Skeletal muscle satellite cell (primary cell): ENCODE results near the gene PIM3.
"Not testable (repeated sequence)": the region's sequence is repeated elsewhere in the genome, so short reads cannot be mapped to it uniquely, and the experiment has no call there.

ENCODE experiments used
- H3K27me3 ChIP-seq: 2 replicates; pipeline ENCODE4 v1.7.0; 2013; ENCODE audit warnings: low read length; ENCODE audit not compliant: control insufficient read depth, insufficient read depth
- H3K36me3 ChIP-seq: 2 replicates; pipeline ENCODE4 v1.7.0; 2013; ENCODE audit warnings: mild to moderate bottlenecking, control low read depth, low read length; ENCODE audit not compliant: insufficient read depth
- H3K4me1 ChIP-seq: 2 replicates; pipeline ENCODE4 v1.7.0; 2013; ENCODE audit warnings: low read length; ENCODE audit not compliant: control insufficient read depth, insufficient read depth
- H3K4me2 ChIP-seq: 2 replicates; pipeline ENCODE4 v1.7.0; 2013; ENCODE audit warnings: mild to moderate bottlenecking, low read length
- H3K4me3 ChIP-seq: 2 replicates; pipeline ENCODE4 v1.7.0; 2013; ENCODE audit warnings: low read length
- H3K9ac ChIP-seq: 2 replicates; pipeline ENCODE4 v1.7.0; 2013; ENCODE audit warnings: mild to moderate bottlenecking, low read depth, low read length, moderate library complexity
- H3K9me3 ChIP-seq: replicated peaks from 2 replicates; pipeline ENCODE4 v1.7.0; 2013; ENCODE audit warnings: mild to moderate bottlenecking, control low read depth, low read length

Gene PIM3

DNA sequence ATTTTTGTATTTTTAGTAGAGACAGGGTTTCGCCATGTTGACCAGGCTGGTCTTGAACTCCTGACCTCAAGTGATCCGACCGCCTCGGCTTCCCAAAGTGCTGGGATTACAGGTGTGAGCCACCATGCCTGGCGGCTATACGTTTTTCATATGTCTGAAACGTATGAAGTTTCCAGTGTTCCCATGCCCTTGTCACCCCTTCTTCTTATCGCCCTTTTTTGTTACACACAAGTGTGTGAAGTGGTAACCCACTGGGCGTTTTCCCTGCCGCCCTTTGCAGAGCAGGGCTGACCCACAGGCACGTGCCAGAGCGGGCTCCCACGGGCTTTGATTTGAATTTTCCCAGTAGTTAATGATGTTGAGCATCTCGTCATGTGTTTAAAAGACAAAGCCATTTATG is 17.0 kb downstream of the PIM3 start:
- Histone ChIP-seq H3K4me1 (no peaks in the 10 kb centered on the region), H3K4me3 (no peak overlapping the region), H3K9ac (no peak overlapping the region), H3K4me2 (no peak overlapping the region), H3K9me3 (peaks cover 5% of the 10 kb centered on the region), H3K27me3 (peaks cover 1% of the 10 kb centered on the region), H3K36me3 (no peaks in the 10 kb centered on the region)

GRCh38 chr22:49979587-49980264 is 19.2 kb downstream of the PIM3 start:
- H3K9me3 ChIP-seq = peaks cover 5% of the 10 kb centered on the region
- H3K4me2 ChIP-seq = no peak overlapping the region
- H3K27me3 ChIP-seq = peaks cover 18% of the 10 kb centered on the region
- no peaks in the 10 kb centered on the region for H3K36me3 ChIP-seq
- H3K9ac ChIP-seq = no peak overlapping the region
- H3K4me3 ChIP-seq = no peak overlapping the region
- H3K4me1 ChIP-seq = no peaks in the 10 kb centered on the region

DNA sequence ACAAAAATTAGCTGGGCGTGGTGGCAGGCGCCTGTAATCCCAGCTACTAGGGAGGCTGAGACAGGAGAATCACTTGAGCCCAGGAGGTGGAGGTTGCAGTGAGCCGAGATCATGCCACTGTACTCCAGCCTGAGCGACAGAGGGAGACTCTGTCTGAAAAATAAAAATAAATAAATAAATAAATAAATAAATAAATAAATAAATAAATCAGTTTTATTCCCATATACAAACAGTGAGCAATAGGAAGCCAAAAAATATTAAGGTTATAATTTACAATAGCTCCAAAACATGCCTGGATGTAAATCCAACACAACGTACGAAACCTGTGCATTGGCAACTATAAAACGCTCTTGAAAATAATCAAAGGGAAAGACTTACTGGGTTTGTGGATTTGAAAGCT is 21.2 kb downstream of the PIM3 start:
- H3K27me3 ChIP-seq = peaks cover 28% of the 10 kb centered on the region
- H3K4me2 ChIP-seq, H3K36me3 ChIP-seq, H3K4me3 ChIP-seq, H3K9ac ChIP-seq, H3K4me1 ChIP-seq, H3K9me3 ChIP-seq: not testable (repeated sequence)

DNA sequence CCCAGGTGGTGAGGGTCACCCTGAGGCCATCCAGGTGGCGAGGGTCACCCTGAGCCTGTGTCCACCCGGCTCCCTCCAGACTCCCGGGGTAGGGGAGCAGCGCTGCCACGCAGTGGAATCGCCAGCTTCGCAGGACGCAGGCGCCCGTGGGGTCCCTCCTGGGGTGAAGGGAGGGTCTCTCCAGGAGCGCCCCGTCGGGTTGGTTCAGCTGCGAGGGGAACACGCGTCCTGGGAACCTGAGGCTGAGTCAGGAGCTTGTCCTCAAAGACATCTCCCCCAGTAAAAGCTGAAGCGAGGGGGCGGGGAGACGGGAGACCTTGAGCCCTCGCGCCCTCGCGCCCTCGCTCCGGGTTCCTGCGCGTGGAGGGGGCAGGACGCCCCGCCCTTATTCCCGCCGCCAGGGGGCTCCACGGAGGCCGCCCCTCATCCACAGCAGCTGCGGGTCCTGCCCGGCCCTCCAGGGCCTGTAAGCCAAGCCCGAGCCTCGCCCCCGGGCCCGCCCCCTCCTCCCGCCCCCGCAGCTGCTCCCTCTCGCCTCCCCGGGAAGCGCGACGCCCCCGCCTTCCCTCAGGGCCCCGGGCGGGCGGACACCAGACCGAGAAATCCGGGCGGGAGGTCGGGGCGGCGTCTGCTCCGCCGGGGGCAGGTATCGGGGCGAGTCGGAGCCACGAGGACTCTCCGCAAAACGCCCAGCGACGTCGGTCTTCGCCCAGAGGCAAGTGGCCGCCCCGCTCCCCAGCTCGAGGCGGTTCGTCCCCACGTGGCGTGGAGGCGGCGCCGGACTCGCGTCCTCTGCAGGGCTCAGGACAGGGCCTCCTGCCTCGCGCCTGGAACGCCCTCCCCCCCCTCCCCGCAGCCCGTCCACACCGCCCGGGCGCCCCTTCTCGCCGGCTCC is 22.8 kb downstream of the PIM3 start:
- Histone ChIP-seq H3K27me3 (peaks cover 28% of the 10 kb centered on the region), H3K4me2 (no peak overlapping the region), H3K4me1 (no peaks in the 10 kb centered on the region), H3K9me3 (peaks cover 5% of the 10 kb centered on the region), H3K4me3 (no peak overlapping the region), H3K36me3 (no peaks in the 10 kb centered on the region), H3K9ac (no peak overlapping the region)

GRCh38 chr22:49986325-49986724 is 25.8 kb downstream of the PIM3 start:
- Histone ChIP-seq H3K9me3 (no peaks in the 10 kb centered on the region), H3K36me3 (no peaks in the 10 kb centered on the region), H3K4me1 (no peaks in the 10 kb centered on the region), H3K9ac (no peak overlapping the region), H3K4me2 (no peak overlapping the region), H3K4me3 (no peak overlapping the region), H3K27me3 (peaks cover 28% of the 10 kb centered on the region)

DNA sequence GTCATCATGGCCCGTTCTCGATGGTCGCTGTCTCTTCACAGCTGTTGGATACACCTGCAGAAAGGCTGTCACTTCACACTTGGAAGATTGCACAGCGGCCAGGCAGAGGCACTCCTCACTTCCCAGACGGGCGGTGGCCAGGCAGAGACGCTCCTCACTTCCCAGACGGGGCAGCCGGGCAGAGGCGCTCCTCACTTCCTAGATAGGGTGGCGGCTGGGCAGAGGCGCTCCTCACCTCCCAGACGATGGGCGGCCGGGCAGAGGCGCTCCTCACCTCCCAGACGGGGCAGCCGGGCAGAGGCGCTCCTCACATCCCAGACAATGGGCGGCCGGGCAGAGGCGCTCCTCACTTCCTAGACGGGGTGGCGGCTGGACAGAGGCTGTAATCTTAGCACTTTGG is 29.3 kb downstream of the PIM3 start:
- H3K4me1 ChIP-seq, H3K9me3 ChIP-seq, H3K9ac ChIP-seq, H3K4me3 ChIP-seq, H3K4me2 ChIP-seq, H3K36me3 ChIP-seq: not testable (repeated sequence)
- H3K27me3 ChIP-seq = peaks cover 10% of the 10 kb centered on the region

DNA sequence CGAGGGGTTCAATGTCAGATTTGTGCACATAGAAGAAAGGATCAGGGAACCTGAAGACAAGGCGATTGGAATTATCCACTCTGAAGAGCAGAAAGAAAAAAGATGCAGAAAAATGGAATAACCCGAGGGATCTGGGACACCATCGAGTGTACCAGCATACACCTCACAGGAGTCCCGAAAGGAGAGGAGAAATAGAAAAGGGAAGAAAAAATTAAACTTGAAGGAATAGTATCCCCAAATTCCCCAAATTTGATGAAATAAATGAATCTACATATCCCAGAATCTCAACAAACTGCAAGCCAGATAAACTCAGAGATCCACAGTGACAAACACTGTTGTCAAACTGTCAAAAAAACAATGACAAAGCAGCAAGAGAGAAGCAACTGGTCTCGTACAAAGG is 30.6 kb downstream of the PIM3 start:
- Histone ChIP-seq H3K4me2 (no peak overlapping the region), H3K9ac (no peak overlapping the region), H3K4me3 (no peak overlapping the region), H3K27me3 (no peaks in the 10 kb centered on the region), H3K36me3 (no peaks in the 10 kb centered on the region), H3K4me1 (no peaks in the 10 kb centered on the region), H3K9me3 (no peaks in the 10 kb centered on the region)

DNA sequence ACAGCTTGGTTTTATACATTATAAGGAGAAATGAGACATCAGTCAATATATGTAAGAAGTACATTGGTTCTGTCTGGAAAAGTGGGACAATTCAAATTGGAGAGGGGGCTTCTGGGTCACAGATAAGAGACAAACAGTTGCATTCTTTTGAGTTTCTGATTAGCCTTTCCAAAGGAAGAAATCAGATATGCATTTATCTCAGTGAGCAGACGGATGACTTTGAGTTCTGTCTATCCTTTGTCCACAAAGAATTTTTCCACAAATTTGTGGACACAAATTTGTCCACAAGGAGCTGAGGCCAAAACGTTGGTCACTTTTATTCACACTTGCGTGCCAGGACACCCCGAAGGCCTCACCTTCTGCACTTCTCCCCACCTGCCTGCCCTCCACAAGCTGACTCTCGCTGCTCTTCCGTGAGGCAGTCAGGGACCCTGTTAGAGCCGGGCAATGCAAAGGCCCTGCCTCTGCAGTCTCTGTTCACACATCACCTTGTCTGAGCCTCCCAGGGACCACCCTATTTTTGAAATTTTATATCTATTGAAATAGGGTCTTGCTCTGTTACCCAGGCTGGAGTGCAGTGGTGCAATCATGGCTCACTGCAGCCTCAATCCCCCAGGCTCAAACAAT is 31.4 kb downstream of the PIM3 start:
- H3K4me2 ChIP-seq = no peak overlapping the region
- H3K4me3 ChIP-seq = no peak overlapping the region
- H3K9ac ChIP-seq = no peak overlapping the region
- H3K9me3 ChIP-seq = no peaks in the 10 kb centered on the region
- H3K27me3 ChIP-seq = no peaks in the 10 kb centered on the region
- H3K4me1 ChIP-seq = no peaks in the 10 kb centered on the region
- H3K36me3 ChIP-seq = no peaks in the 10 kb centered on the region

GRCh38 chr22:49992921-49993648 is 32.5 kb downstream of the PIM3 start:
- Histone ChIP-seq H3K4me2 (no peak overlapping the region), H3K4me3 (no peak overlapping the region), H3K9ac (no peak overlapping the region), H3K9me3 (no peaks in the 10 kb centered on the region), H3K4me1 (no peaks in the 10 kb centered on the region), H3K27me3 (no peaks in the 10 kb centered on the region), H3K36me3 (no peaks in the 10 kb centered on the region)

DNA sequence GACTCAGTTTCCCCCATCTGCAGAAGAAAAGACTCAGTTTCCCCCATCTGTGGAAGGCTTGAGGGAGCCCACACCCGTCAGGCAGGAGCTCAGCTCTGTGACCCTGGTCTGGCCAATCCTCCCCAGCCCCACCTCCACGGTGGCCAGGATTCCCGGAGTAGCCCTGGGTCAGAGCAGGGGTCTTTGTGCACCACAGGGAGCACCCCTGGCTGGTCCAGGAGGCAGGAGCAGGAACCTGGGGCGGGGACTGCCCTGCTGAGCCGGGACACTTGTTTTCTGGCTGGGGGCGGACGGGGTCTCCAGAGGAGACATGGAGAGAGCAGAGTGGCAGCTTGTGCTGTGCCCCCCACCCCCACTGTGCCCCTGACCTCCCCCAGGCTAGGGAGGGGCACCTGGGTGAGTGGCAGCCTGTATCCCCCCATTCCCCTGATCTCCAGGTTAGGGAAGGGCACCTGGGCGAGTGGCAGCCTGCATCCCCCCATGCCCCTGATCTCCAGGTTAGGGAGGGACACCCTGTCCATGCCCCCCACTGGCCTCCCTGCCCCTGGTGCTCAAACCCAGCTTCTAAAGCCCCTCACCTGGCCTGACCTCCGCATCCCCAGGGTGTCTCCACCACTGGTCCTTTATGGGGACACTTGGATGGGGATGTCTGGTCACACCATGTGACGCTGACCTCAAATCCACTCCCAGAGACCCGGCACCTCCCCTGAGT is 33.2 kb downstream of the PIM3 start:
- no peaks in the 10 kb centered on the region for H3K27me3 ChIP-seq
- no peaks in the 10 kb centered on the region for H3K9me3 ChIP-seq
- no peaks in the 10 kb centered on the region for H3K4me1 ChIP-seq
- no peaks in the 10 kb centered on the region for H3K36me3 ChIP-seq
- H3K9ac ChIP-seq = no peak overlapping the region
- no peak overlapping the region for H3K4me2 ChIP-seq
- no peak overlapping the region for H3K4me3 ChIP-seq
